HCT116 (cell line): ENCODE measurements around the gene SYNC. TPM values are rescaled to one million over a fixed set of nuclear protein-coding genes. Genes with fewer than 3 reads are reported as not detected.

Experiments used
- ATAC-seq: fragments of 200-7000 bp; cut with Tn5 transposase; 2 replicates; pipeline ENCODE4 v1.9.1; 2020; ENCODE audit warnings: mild to moderate bottlenecking, moderate library complexity
- BruUV-seq: library from RNA; stranded (reverse); fragments of 400-500 nt; replicated peaks from 2 replicates; lab custom pipeline; 2021; lab: Mats Ljungman, UMichigan
- CTCF ChIA-PET: fragments of 300-600 bp; sonication (Branson Sonifier 250); formaldehyde crosslinking; loops from one replicate; lab custom pipeline; 2021; ENCODE audit warnings: antibody characterized with exemption; lab: Charles Lee
- POLR2A ChIA-PET: fragments of 300-600, 350-600 bp; sonication (Branson Sonifier 250); formaldehyde crosslinking; loops from one replicate; lab custom pipeline; 2021; ENCODE audit warnings: antibody characterized with exemption; lab: Charles Lee
- RAD21 ChIA-PET, 2 experiments: fragments of 300-600 bp; sonication (Branson Sonifier 250); formaldehyde crosslinking; loops; one replicate each; lab custom pipeline; 2023; ENCODE audit warnings: low total read pairs in 2 of 2; ENCODE audit not compliant: uncharacterized antibody in 2 of 2, unreplicated experiment in 2 of 2, low non-redundant PET in 1 of 2; lab: Charles Lee
- DNase-seq: peaks from one replicate; pipeline ENCODE4 v3.0.0-alpha.2; 2010; ENCODE audit warnings: low read depth, low spot score
- H2AFZ ChIP-seq: fragments of 200-600 bp; shearing (Covaris generic), sonication (generic); 2 replicates; pipeline ENCODE4 v1.6.1; 2017; ENCODE audit warnings: low read depth, mixed run types, mixed read lengths, antibody characterized with exemption, low read length; ENCODE audit not compliant: poor library complexity, severe bottlenecking
- H3K27ac ChIP-seq: 2 replicates; pipeline ENCODE4 v1.5.1; 2012; ENCODE audit warnings: low read depth, low read length
- H3K27me3 ChIP-seq: fragments of 200-600 bp; sonication (generic); 2 replicates; pipeline ENCODE4 v1.6.1; 2016; ENCODE audit warnings: mixed run types, low read length, mixed read lengths; ENCODE audit not compliant: insufficient read depth
- H3K36me3 ChIP-seq, 2 experiments: fragments of 200-500 bp in 1 of 2; fragments of 200-600 bp in 1 of 2; sonication (Bioruptor generic) in 1 of 2; sonication (generic) in 1 of 2; 2 replicates each; pipeline versions ENCODE4 v1.5.1 to v1.6.1; 2014 to 2016; ENCODE audit warnings: low read length in 2 of 2, inconsistent platforms in 1 of 2, mixed read lengths in 1 of 2, mixed run types in 1 of 2; ENCODE audit not compliant: insufficient read depth in 2 of 2, control insufficient read depth in 1 of 2
- H3K4me1 ChIP-seq, 2 experiments: fragments of 200-600 bp in 1 of 2; sonication (generic) in 1 of 2; 2 replicates each; pipeline versions ENCODE4 v1.5.1 to v1.6.1; 2012 to 2017; ENCODE audit warnings: low read length in 2 of 2, inconsistent platforms in 1 of 2, mild to moderate bottlenecking in 1 of 2, mixed read lengths in 1 of 2, mixed run types in 1 of 2, moderate library complexity in 1 of 2; ENCODE audit not compliant: insufficient read depth in 2 of 2, control insufficient read depth in 1 of 2
- H3K4me2 ChIP-seq: fragments of 200-600 bp; sonication (generic); 2 replicates; pipeline ENCODE4 v1.6.1; 2017; ENCODE audit warnings: mixed run types, low read length, mixed read lengths
- H3K4me3 ChIP-seq, 2 experiments: fragments of 200-600 bp in 1 of 2; sonication (generic) in 1 of 2; replicated peaks in 1 of 2; 2 replicates each; pipeline ENCODE4 v1.5.1; 2011 to 2016; ENCODE audit warnings: low read length in 2 of 2, control low read depth in 1 of 2, low read depth in 1 of 2, mild to moderate bottlenecking in 1 of 2, mixed read lengths in 1 of 2, mixed run types in 1 of 2
- H3K79me2 ChIP-seq: fragments of 200-600 bp; sonication (generic); 2 replicates; pipeline ENCODE4 v1.6.1; 2017; ENCODE audit warnings: mild to moderate bottlenecking, mixed run types, low read length, moderate library complexity, mixed read lengths; ENCODE audit not compliant: insufficient read depth
- H3K9ac ChIP-seq: fragments of 200-600 bp; sonication (generic); 2 replicates; pipeline ENCODE4 v1.6.1; 2016; ENCODE audit warnings: low read length, mixed read lengths
- H3K9me2 ChIP-seq: fragments of 200-600 bp; sonication (generic), shearing (Covaris generic); 2 replicates; pipeline ENCODE4 v1.6.1; 2017; ENCODE audit warnings: mixed run types, mild to moderate bottlenecking, moderate library complexity; ENCODE audit not compliant: insufficient read depth
- H3K9me3 ChIP-seq, 2 experiments: fragments of 200-500 bp in 1 of 2; fragments of 200-600 bp in 1 of 2; sonication (Bioruptor generic) in 1 of 2; sonication (generic) in 1 of 2; 2 replicates each; pipeline ENCODE4 v1.6.1; 2014 to 2017; ENCODE audit warnings: low read length in 2 of 2, mixed read lengths in 2 of 2, inconsistent platforms in 1 of 2, low read depth in 1 of 2, mild to moderate bottlenecking in 1 of 2, mixed run types in 1 of 2, moderate library complexity in 1 of 2; ENCODE audit not compliant: control insufficient read depth in 1 of 2, insufficient read depth in 1 of 2
- H4K20me1 ChIP-seq: fragments of 200-600 bp; sonication (generic), shearing (Covaris generic); 2 replicates; pipeline ENCODE4 v1.6.1; 2017; ENCODE audit warnings: mixed run types, mild to moderate bottlenecking, moderate library complexity; ENCODE audit not compliant: insufficient read depth
- ATF3 ChIP-seq: IDR thresholded peaks from 2 replicates; pipeline ENCODE4 v1.6.1; 2012
- CBX3 ChIP-seq: IDR thresholded peaks from 2 replicates; pipeline ENCODE4 v1.6.1; 2012; ENCODE audit warnings: low read depth
- CEBPB ChIP-seq: IDR thresholded peaks from 2 replicates; pipeline ENCODE4 v1.6.1; 2012; ENCODE audit warnings: low read depth
- CTCF ChIP-seq, 3 experiments: fragments of 200-600 bp in 1 of 3; sonication (generic) in 1 of 3; IDR thresholded peaks in 2 of 3; conservative IDR thresholded peaks in 1 of 3; 2 replicates each; pipeline ENCODE4 v1.5.1; 2012 to 2017; ENCODE audit warnings: low read depth in 2 of 3, low read length in 2 of 3, antibody characterized with exemption in 1 of 3, borderline replicate concordance in 1 of 3, control low read depth in 1 of 3, mild to moderate bottlenecking in 1 of 3, mixed read lengths in 1 of 3, mixed run types in 1 of 3, moderate library complexity in 1 of 3; ENCODE audit not compliant: insufficient read depth in 1 of 3
- EGR1 ChIP-seq: IDR thresholded peaks from 2 replicates; pipeline ENCODE4 v1.6.1; 2012; ENCODE audit warnings: low read depth
- ELF1 ChIP-seq: IDR thresholded peaks from 2 replicates; pipeline ENCODE4 v1.6.1; 2012; ENCODE audit warnings: low read depth, borderline replicate concordance
- EZH2 ChIP-seq: fragments of 200-600 bp; sonication (generic); IDR thresholded peaks from 2 replicates; pipeline ENCODE4 v1.6.1; 2017; ENCODE audit warnings: antibody characterized with exemption, mixed run types
- EZH2phosphoT487 ChIP-seq: fragments of 200-600 bp; IDR thresholded peaks from 2 replicates; pipeline ENCODE4 v1.6.1; 2018; ENCODE audit warnings: antibody characterized with exemption, borderline replicate concordance
- FOSL1 ChIP-seq: IDR thresholded peaks from 2 replicates; pipeline ENCODE4 v1.6.1; 2012; ENCODE audit warnings: low read depth
- POLR2A ChIP-seq: IDR thresholded peaks from 2 replicates; pipeline ENCODE4 v1.7.0; 2011; ENCODE audit warnings: borderline replicate concordance; ENCODE audit not compliant: insufficient read depth, insufficient read length; ENCODE audit errors: extremely low read depth
- POLR2AphosphoS5 ChIP-seq: IDR thresholded peaks from 2 replicates; pipeline ENCODE4 v1.6.1; 2011; ENCODE audit warnings: mild to moderate bottlenecking, low read depth, low read length, moderate library complexity
- RAD21 ChIP-seq: IDR thresholded peaks from 2 replicates; pipeline ENCODE4 v1.6.1; 2012; ENCODE audit warnings: low read depth, mild to moderate bottlenecking
- SIN3A ChIP-seq: IDR thresholded peaks from 2 replicates; pipeline ENCODE4 v1.6.1; 2012; ENCODE audit warnings: low read depth
- SP1 ChIP-seq: IDR thresholded peaks from 2 replicates; pipeline ENCODE4 v1.6.1; 2012; ENCODE audit warnings: low read depth
- SRF ChIP-seq: IDR thresholded peaks from 2 replicates; pipeline ENCODE4 v1.6.1; 2012; ENCODE audit warnings: low read depth
- ZFX ChIP-seq: fragments of 450-650 bp; IDR thresholded peaks from 2 replicates; pipeline ENCODE4 v1.6.1; 2017
- ZNF274 ChIP-seq: fragments of 200-500 bp; sonication (Bioruptor generic); IDR thresholded peaks from 2 replicates; pipeline ENCODE4 v1.6.1; 2014; ENCODE audit warnings: mild to moderate bottlenecking, low read depth, low read length, inconsistent platforms
- intact Hi-C: fragments of 100-400 bp; cut with micrococcal nuclease; formaldehyde crosslinking; loops from 2 replicates; pipeline ENCODE4 v1.10.0; 2022
- total RNA-seq: library from RNA; stranded (reverse); gene quantifications from one replicate; pipeline ENCODE4 v1.2.1, GENCODE V29; 2021; ENCODE audit not compliant: unreplicated experiment
- TF ChIP-seq, protein P1 (sequence below): IDR thresholded peaks from 2 replicates; pipeline ENCODE4 v1.6.1; 2011; ENCODE audit warnings: mild to moderate bottlenecking, low read length, moderate library complexity; ENCODE audit not compliant: insufficient replicate concordance; ENCODE audit errors: extremely low read depth
- TF ChIP-seq, protein P2 (sequence below): IDR thresholded peaks from 2 replicates; pipeline ENCODE4 v1.6.1; 2012; ENCODE audit warnings: low read depth

The SYNC gene
- total RNA-seq, 1 experiment from 2014 or later, result 1.3 TPM

DNA sequence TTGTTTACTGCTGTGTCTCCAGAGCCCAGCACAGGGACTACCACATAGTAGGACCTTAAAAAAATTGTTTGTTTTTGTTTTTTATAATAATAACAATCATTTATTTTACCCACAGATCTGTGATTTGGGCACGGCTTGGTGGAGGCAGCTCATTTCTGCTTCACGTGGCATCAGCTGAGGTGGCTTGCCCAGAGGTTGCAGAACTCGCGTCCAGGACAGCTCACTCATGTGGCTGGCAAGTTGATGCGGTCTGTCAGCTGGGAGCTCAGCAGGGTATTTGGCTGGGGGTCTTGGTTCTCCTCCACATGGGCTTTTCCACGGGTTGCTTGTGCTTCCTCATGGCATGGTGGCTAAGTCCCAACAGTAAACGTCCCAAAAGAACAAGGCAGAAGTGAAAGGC is 2.9 kb upstream of the SYNC start:
- no peak for DNase-seq
- no peaks in the 10 kb centered on the region for H4K20me1 ChIP-seq
- no peak overlapping the region for H3K9ac ChIP-seq
- TF ChIP-seq ZNF274 (no peak), RAD21 (no peak), CBX3 (no peak), CTCF (IDR thresholded peaks at IDR 0.05 in 2 of 3, conservative IDR thresholded peaks at IDR 0.05 in 1 of 3; ENCODE audit: borderline replicate concordance in 1 of 3, insufficient read depth in 1 of 3, low read depth in 2 of 3, low read length in 2 of 3) (no peak), SRF (no peak), EZH2phosphoT487 (no peak), SIN3A (no peak), ELF1 (no peak), CEBPB (no peak), ATF3 (no peak), SP1 (no peak), FOSL1 (no peak), POLR2AphosphoS5 (no peak), ZFX (no peak), POLR2A (no peak), EZH2 (no peak), EGR1 (no peak)
- TF ChIP-seq, protein P1, sequence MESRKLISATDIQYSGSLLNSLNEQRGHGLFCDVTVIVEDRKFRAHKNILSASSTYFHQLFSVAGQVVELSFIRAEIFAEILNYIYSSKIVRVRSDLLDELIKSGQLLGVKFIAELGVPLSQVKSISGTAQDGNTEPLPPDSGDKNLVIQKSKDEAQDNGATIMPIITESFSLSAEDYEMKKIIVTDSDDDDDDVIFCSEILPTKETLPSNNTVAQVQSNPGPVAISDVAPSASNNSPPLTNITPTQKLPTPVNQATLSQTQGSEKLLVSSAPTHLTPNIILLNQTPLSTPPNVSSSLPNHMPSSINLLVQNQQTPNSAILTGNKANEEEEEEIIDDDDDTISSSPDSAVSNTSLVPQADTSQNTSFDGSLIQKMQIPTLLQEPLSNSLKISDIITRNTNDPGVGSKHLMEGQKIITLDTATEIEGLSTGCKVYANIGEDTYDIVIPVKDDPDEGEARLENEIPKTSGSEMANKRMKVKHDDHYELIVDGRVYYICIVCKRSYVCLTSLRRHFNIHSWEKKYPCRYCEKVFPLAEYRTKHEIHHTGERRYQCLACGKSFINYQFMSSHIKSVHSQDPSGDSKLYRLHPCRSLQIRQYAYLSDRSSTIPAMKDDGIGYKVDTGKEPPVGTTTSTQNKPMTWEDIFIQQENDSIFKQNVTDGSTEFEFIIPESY, result no peak
- TF ChIP-seq, protein P2, sequence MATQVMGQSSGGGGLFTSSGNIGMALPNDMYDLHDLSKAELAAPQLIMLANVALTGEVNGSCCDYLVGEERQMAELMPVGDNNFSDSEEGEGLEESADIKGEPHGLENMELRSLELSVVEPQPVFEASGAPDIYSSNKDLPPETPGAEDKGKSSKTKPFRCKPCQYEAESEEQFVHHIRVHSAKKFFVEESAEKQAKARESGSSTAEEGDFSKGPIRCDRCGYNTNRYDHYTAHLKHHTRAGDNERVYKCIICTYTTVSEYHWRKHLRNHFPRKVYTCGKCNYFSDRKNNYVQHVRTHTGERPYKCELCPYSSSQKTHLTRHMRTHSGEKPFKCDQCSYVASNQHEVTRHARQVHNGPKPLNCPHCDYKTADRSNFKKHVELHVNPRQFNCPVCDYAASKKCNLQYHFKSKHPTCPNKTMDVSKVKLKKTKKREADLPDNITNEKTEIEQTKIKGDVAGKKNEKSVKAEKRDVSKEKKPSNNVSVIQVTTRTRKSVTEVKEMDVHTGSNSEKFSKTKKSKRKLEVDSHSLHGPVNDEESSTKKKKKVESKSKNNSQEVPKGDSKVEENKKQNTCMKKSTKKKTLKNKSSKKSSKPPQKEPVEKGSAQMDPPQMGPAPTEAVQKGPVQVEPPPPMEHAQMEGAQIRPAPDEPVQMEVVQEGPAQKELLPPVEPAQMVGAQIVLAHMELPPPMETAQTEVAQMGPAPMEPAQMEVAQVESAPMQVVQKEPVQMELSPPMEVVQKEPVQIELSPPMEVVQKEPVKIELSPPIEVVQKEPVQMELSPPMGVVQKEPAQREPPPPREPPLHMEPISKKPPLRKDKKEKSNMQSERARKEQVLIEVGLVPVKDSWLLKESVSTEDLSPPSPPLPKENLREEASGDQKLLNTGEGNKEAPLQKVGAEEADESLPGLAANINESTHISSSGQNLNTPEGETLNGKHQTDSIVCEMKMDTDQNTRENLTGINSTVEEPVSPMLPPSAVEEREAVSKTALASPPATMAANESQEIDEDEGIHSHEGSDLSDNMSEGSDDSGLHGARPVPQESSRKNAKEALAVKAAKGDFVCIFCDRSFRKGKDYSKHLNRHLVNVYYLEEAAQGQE, result no peak
- RAD21 ChIA-PET, result interaction anchor here in 1 of 2 experiments (0.5 kb wide), 1 partner anchor 19 kb away, joined by 3 read pairs; no protein-coding TSS in a partner anchor
- H3K4me2 ChIP-seq, result no peak overlapping the region
- POLR2A ChIA-PET, result no interaction called here
- BruUV-seq, result no TSS peak
- no peaks in the 10 kb centered on the region for H3K9me2 ChIP-seq
- intact Hi-C loops, result no loop called here
- no peak for ATAC-seq
- H3K4me3 ChIP-seq, result no peak overlapping the region
- H3K79me2 ChIP-seq, result no peaks in the 10 kb centered on the region
- H3K27me3 ChIP-seq, result no peaks in the 10 kb centered on the region
- CTCF ChIA-PET, result no interaction called here
- no peaks in the 10 kb centered on the region for H3K9me3 ChIP-seq
- no peaks in the 10 kb centered on the region for H3K36me3 ChIP-seq
- peaks cover 16 to 34% of the 10 kb centered on the region in 2 experiments for H3K4me1 ChIP-seq
- no peak overlapping the region for H3K27ac ChIP-seq
- H2AFZ ChIP-seq, result no peak overlapping the region
